ENCODE measurements around the gene CCL3.
A peak's percentile ranks its signal among the peaks of the same experiment; 100 is the strongest.
"Not testable (repeated sequence)": the region's sequence is repeated elsewhere in the genome, so short reads cannot be mapped to it uniquely, and the experiment has no call there.

The CCL3 gene

DNA sequence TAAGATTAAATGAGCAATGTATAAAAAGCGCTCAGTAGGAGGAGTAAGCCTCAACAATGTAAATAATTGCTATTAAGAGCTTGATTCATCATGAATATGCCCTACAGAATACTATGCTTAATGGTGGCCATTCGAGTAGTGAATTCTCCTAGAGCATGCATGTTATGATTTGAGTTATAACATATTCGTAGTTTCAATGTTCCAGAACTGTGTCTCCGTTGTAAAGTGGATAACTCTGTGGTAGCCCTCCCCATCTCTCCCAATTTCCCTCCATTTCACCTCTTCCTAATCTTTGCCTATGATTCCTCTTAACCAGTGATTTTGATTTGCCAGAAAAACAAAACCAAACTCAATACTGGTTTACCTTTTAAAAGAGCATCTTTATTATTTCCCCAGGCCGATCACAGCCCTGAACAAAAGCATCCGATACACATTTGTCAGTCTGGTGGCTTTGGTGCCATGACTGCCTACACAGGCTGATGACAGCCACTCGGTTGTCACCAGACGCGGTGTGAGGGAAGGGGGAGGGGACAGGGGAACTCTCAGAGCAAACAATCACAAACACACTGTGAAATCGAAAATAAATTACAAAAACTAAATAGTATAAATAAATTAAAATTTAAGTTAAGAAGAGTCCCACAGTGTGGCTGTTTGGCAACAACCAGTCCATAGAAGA is 1.9 kb downstream of the CCL3 start:
- H3K27me3 Mint-ChIP-seq; DNase-seq; ATAC-seq (replicated peaks); H3K27ac Mint-ChIP-seq; H3K9me3 Mint-ChIP-seq: not testable (repeated sequence)
- H3K4me1 Mint-ChIP-seq, result peaks cover 49 to 76% of the 10 kb centered on the region in 2 donors
- H3K36me3 Mint-ChIP-seq, result peaks cover 10 to 14% of the 10 kb centered on the region in 2 donors
- H3K4me3 Mint-ChIP-seq, result peak overlapping the region; percentile 54 to 80

GRCh38 chr17:36087471-36087870 is 2.5 kb downstream of the CCL3 start:
- DNase-seq; H3K4me3 Mint-ChIP-seq; ATAC-seq (replicated peaks); H3K27ac Mint-ChIP-seq; H3K9me3 Mint-ChIP-seq; H3K27me3 Mint-ChIP-seq: not testable (repeated sequence)
- H3K36me3 Mint-ChIP-seq, result peaks cover 10 to 14% of the 10 kb centered on the region in 2 donors
- peaks cover 51 to 77% of the 10 kb centered on the region in 2 donors for H3K4me1 Mint-ChIP-seq

DNA sequence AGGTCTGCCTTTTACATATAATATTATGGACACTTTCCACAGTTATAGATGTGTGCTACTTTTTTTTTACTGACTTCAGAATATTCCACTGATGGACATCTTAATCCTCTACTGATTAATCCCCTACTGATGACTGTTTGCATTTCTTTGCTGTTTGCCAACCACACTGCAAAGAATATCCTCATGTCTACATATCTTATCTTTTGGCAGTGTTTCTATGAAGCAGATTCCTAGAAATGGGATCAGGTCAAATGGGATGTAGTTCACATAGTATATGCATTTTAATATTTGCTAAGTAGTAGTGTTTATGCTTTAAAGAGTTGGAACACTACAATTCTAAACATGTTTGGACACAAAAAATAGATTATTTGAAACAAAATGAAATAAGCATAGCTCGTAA is 3.2 kb downstream of the CCL3 start:
- DNase-seq (no peak), ATAC-seq (replicated peaks) (no peak)
- Mint-ChIP-seq H3K9me3 (no peaks in the 10 kb centered on the region), H3K4me3 (no peak overlapping the region), H3K36me3 (peaks cover 10 to 14% of the 10 kb centered on the region in 2 donors), H3K4me1 (peaks cover 52 to 77% of the 10 kb centered on the region in 2 donors), H3K27me3 (no peaks in the 10 kb centered on the region), H3K27ac (no peak overlapping the region)

DNA sequence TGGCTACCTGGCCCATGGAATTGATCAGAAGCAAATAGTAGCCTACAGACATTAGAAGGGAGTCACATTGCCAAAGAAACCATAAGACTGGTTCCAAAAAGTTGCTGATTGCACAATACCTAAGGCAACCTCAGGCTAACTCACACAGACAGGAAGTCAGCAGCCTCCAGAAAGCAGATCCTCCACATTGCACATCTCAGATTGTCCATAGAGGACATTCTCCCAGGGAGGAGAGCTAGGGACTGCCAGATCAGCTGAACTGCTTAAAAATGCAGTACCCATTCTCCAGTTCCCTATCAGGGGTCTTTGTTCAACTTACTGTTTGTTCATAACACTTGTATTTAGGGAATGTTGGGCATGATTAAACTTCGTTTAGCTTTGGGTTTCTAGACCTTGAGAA is 4.2 kb downstream of the CCL3 start:
- peaks cover 10 to 14% of the 10 kb centered on the region in 2 donors for H3K36me3 Mint-ChIP-seq
- ATAC-seq (replicated peaks) (no peak), DNase-seq (no peak)
- H3K9me3 Mint-ChIP-seq, result no peaks in the 10 kb centered on the region
- peaks cover 54 to 77% of the 10 kb centered on the region in 2 donors for H3K4me1 Mint-ChIP-seq
- no peak overlapping the region for H3K4me3 Mint-ChIP-seq
- peak overlapping the region; percentile 9 for H3K27ac Mint-ChIP-seq
- no peaks in the 10 kb centered on the region for H3K27me3 Mint-ChIP-seq

DNA sequence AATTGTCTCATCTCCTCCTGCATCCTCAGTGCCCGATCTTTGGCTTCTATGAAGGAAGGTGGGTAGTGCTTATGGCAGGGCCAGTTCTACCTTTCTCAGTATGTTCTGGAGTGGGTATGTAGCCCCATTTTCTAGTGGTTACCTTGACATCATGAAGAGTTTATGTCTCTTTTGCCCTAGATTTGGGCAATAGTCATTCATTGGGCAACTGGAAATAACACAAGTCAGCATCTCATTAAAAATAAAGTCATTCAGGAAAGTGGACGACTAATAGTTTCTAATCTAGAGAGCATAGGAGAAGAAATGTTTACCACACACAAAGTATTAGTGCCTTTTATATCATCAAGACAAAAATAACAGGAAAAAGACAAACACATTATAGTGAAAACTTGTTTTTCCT is 6.3 kb downstream of the CCL3 start:
- H3K4me1 Mint-ChIP-seq, result peaks cover 44 to 58% of the 10 kb centered on the region in 2 donors

GRCh38 chr17:36082482-36083120 is 7.3 kb downstream of the CCL3 start:
- not testable (repeated sequence) for H3K36me3 Mint-ChIP-seq, H3K27me3 Mint-ChIP-seq, H3K9me3 Mint-ChIP-seq
- peak; percentile 88 to 91 for ATAC-seq (replicated peaks)
- Mint-ChIP-seq H3K27ac (peak overlapping the region; percentile 98), H3K4me3 (peak overlapping the region; percentile 84 to 86), H3K4me1 (peaks cover 37 to 49% of the 10 kb centered on the region in 2 donors)
- DNase-seq, result peak; percentile 60

More for the DNA sequence above, 6.3 kb downstream of the CCL3 start:
- DNase-seq; H3K27me3 Mint-ChIP-seq; ATAC-seq (replicated peaks); H3K4me3 Mint-ChIP-seq; H3K9me3 Mint-ChIP-seq; H3K27ac Mint-ChIP-seq; H3K36me3 Mint-ChIP-seq: not testable (repeated sequence)

DNA sequence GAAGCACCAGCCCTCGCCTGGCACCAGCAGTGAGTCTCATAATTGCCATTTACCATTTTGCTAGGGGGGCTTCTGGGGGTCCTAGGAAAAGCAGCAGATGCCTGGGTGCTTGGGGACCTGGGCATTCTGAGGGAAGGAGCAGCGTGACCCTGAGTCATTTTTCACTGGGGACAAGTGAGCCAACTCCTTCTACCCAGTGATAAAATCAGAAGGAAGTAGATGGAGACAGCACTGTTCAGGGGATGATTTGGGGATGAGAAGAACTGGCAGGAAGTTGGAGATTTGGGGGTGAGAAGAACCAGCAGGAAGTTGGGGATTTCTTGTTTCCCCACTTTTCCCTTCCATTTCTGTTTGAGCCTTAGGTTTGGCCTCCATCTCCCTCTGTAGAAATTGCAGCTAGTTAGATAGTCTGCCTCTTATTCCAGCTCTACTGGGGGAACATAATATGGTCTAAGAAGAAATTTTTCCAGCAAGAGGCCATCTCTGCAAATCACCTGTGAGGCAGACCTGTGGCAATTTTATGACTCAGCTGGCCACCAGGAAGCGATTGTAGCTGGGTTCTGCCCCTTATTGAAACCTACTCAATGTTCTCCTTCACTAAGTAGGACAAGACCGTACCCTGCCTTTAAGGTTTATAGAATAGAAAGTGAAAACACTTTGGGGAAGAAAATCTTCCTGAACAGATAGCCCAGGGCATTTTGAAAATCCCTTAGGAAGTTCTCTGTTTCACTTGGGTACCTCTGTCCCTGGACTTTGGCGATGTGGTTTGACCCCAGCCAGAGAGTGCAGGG is 8.1 kb downstream of the CCL3 start:
- DNase-seq (peak; percentile 27), ATAC-seq (replicated peaks) (peak; percentile 68 to 70)
- not testable (repeated sequence) for H3K27me3 Mint-ChIP-seq, H3K36me3 Mint-ChIP-seq, H3K9me3 Mint-ChIP-seq
- H3K4me1 Mint-ChIP-seq, result peaks cover 37 to 49% of the 10 kb centered on the region in 2 donors
- peak overlapping the region; percentile 84 to 86 for H3K4me3 Mint-ChIP-seq
- H3K27ac Mint-ChIP-seq, result peak overlapping the region; percentile 98

DNA sequence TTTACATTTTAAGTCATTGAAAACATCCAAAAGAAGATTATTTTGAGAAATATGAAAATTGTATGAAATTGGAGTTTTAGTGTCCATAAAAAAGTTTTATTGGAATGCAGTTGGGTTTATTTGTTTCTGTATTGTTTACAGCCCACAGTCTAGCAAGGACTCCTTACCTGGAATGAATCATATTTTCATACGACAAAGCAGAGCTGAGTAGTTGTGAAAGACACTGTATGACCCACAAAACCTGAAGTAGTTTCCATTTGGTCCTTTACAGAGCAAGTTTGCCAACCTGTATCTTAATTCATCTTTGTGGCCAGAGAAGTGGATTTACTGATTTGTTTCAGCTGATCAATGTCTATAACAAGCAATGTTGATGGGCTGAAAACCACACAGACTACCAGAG is 15.6 kb downstream of the CCL3 start:
- Mint-ChIP-seq H3K9me3 (peaks cover 0 to 3% of the 10 kb centered on the region in 2 donors), H3K36me3 (no peaks in the 10 kb centered on the region), H3K4me1 (peaks cover 10 to 18% of the 10 kb centered on the region in 2 donors), H3K27me3 (peaks cover 4 to 6% of the 10 kb centered on the region in 2 donors), H3K27ac (no peak overlapping the region), H3K4me3 (no peak overlapping the region)
- ATAC-seq (replicated peaks), result peak; percentile 62 to 78
- no peak for DNase-seq

GRCh38 chr17:36072431-36073121 is 17.4 kb downstream of the CCL3 start:
- peaks cover 4 to 6% of the 10 kb centered on the region in 2 donors for H3K27me3 Mint-ChIP-seq
- peak; percentile 83 to 85 for ATAC-seq (replicated peaks)
- peaks cover 0 to 3% of the 10 kb centered on the region in 2 donors for H3K9me3 Mint-ChIP-seq
- peak overlapping the region in 1 of 2 donors; percentile 11 for H3K4me3 Mint-ChIP-seq
- no peaks in the 10 kb centered on the region for H3K36me3 Mint-ChIP-seq
- DNase-seq, result peak; percentile 57
- peaks cover 10 to 18% of the 10 kb centered on the region in 2 donors for H3K4me1 Mint-ChIP-seq
- H3K27ac Mint-ChIP-seq, result no peak overlapping the region

GRCh38 chr17:36071751-36072150 is 18.2 kb downstream of the CCL3 start:
- ATAC-seq (replicated peaks) (no peak), DNase-seq (no peak)
- Mint-ChIP-seq H3K4me1 (peaks cover 10 to 18% of the 10 kb centered on the region in 2 donors), H3K27ac (no peak overlapping the region), H3K27me3 (peaks cover 4 to 6% of the 10 kb centered on the region in 2 donors), H3K36me3 (no peaks in the 10 kb centered on the region), H3K9me3 (peaks cover 0 to 2% of the 10 kb centered on the region in 2 donors), H3K4me3 (no peak overlapping the region)

GRCh38 chr17:36070427-36070826 is 19.5 kb downstream of the CCL3 start:
- ATAC-seq (replicated peaks) (no peak), DNase-seq (no peak)
- Mint-ChIP-seq H3K9me3 (no peaks in the 10 kb centered on the region), H3K36me3 (peaks cover 0 to 2% of the 10 kb centered on the region in 2 donors), H3K27ac (no peak overlapping the region), H3K4me1 (peaks cover 10 to 18% of the 10 kb centered on the region in 2 donors), H3K4me3 (no peak overlapping the region), H3K27me3 (peaks cover 4 to 6% of the 10 kb centered on the region in 2 donors)

GRCh38 chr17:36069136-36069535 is 20.8 kb downstream of the CCL3 start:
- peaks cover 0 to 2% of the 10 kb centered on the region in 2 donors for H3K36me3 Mint-ChIP-seq
- DNase-seq (no peak), ATAC-seq (replicated peaks) (no peak)
- peaks cover 0 to 2% of the 10 kb centered on the region in 2 donors for H3K9me3 Mint-ChIP-seq
- H3K4me3 Mint-ChIP-seq, result no peak overlapping the region
- peaks cover 4 to 6% of the 10 kb centered on the region in 2 donors for H3K27me3 Mint-ChIP-seq
- no peak overlapping the region for H3K27ac Mint-ChIP-seq
- H3K4me1 Mint-ChIP-seq, result peaks cover 9 to 18% of the 10 kb centered on the region in 2 donors

DNA sequence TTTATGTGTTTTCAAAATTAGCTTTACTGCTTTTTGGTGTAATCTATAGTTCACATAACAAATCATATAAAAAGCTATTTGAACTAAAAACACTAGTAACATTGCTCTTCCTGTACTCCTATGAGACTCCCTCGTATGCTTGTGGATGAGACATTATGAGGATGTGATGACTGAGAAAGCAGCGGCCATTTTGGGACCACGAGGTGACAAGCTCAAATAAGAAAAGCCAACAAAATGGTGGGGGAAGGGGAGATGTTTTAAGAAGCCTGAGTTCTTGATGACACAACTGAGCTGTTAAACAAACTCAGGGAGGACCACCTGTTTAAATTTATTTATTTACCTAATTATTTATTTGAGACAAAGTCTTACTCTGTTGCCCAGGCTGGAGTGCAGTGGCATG is 21.4 kb downstream of the CCL3 start:
- Mint-ChIP-seq H3K4me1 (peaks cover 9 to 18% of the 10 kb centered on the region in 2 donors), H3K27me3 (peaks cover 4 to 6% of the 10 kb centered on the region in 2 donors), H3K27ac (no peak overlapping the region), H3K36me3 (peaks cover 0 to 2% of the 10 kb centered on the region in 2 donors), H3K4me3 (no peak overlapping the region), H3K9me3 (peaks cover 0 to 4% of the 10 kb centered on the region in 2 donors)
- ATAC-seq (replicated peaks), result no peak
- DNase-seq, result no peak

All from stimulated activated naive B cell treated with anti-CD40 and anti-IgM and Interleukin-4, amounts not matched to agents 10 μg/mL and 1 μg/mL and 100 μg/mL, for 72 hours (primary cell).